Measurements from ENCODE around the gene NRXN3. TPM values are rescaled to one million over a fixed set of nuclear protein-coding genes. Genes with fewer than 3 reads are reported as not detected.

NRXN3 gene
- total RNA-seq, 1 experiment from 2014 or later, result not detected

DNA sequence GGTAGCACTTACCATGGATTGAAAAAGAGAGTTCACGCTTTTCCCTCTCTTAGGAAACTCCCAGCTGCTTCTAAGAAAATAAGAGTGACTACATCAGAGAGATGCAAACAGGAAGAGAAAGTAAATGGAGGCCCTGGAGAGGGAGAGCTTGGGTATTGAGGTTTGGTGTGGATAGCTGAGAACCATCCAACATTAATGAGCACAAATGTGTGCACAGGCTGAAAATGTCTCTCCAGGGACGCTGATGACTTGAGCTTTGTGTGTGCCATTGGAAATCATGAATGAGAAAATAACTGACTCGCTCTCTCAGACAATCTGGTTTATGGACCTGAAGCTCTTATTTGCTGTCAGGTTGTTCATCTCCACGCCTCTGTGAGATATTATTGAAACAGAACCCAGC, 318.8 kb downstream of the NRXN3 start:
- TF ChIP-seq REST (IDR thresholded peaks at IDR 0.05; ENCODE audit: insufficient read depth in 1 of 2, low read depth in 2 of 2, low read length in 1 of 2), result no peak
- no peak for TF ChIP-seq SIN3A (IDR thresholded peaks at IDR 0.05; ENCODE audit: borderline replicate concordance, insufficient read depth, low read depth, low read length)
- TF ChIP-seq POLR2AphosphoS5 (IDR thresholded peaks at IDR 0.05; ENCODE audit: low read depth, low read length), result no peak
- no peak for TF ChIP-seq TCF7L2 (IDR thresholded peaks at IDR 0.05; ENCODE audit: low read depth, low read length)
- TF ChIP-seq, protein P1, sequence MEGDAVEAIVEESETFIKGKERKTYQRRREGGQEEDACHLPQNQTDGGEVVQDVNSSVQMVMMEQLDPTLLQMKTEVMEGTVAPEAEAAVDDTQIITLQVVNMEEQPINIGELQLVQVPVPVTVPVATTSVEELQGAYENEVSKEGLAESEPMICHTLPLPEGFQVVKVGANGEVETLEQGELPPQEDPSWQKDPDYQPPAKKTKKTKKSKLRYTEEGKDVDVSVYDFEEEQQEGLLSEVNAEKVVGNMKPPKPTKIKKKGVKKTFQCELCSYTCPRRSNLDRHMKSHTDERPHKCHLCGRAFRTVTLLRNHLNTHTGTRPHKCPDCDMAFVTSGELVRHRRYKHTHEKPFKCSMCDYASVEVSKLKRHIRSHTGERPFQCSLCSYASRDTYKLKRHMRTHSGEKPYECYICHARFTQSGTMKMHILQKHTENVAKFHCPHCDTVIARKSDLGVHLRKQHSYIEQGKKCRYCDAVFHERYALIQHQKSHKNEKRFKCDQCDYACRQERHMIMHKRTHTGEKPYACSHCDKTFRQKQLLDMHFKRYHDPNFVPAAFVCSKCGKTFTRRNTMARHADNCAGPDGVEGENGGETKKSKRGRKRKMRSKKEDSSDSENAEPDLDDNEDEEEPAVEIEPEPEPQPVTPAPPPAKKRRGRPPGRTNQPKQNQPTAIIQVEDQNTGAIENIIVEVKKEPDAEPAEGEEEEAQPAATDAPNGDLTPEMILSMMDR (IDR thresholded peaks at IDR 0.05), result no peak
- DNase-seq (ENCODE audit: low read depth, low spot score) (no peak), ATAC-seq (no peak)
- Histone ChIP-seq H3K27ac (ENCODE audit: low read length) (no peak overlapping the region), H3K27me3 (ENCODE audit: control insufficient read depth, insufficient read depth, low read length) (no peaks in the 10 kb centered on the region), H3K4me3 (ENCODE audit: low read depth in 2 of 2, low read length in 2 of 2) (no peak overlapping the region), H3K4me1 (ENCODE audit: control insufficient read depth, insufficient read depth, low read length) (no peaks in the 10 kb centered on the region), H3K9me3 (ENCODE audit: control insufficient read depth, insufficient read depth, low read depth, low read length) (no peaks in the 10 kb centered on the region), H3K36me3 (ENCODE audit: control insufficient read depth, insufficient read depth, low read length) (no peaks in the 10 kb centered on the region)
- POLR2A ChIA-PET, result no interaction called here
- in situ Hi-C loops (cut with HindIII; ENCODE audit: low pct_unique_long_range_greater_than_20kb, low sequenced_read_pairs), result no loop called here
- intact Hi-C loops (cut with micrococcal nuclease; ENCODE audit: unreplicated experiment), result no loop called here
- BruUV-seq (replicated peaks), result no TSS peak
- CTCF ChIA-PET, result no interaction called here

- intact Hi-C loops (cut with micrococcal nuclease; ENCODE audit: unreplicated experiment) (no loop called here), in situ Hi-C loops (cut with HindIII; ENCODE audit: low pct_unique_long_range_greater_than_20kb, low sequenced_read_pairs) (no loop called here)
- ChIA-PET POLR2A (no interaction called here), CTCF (no interaction called here)
- DNase-seq (ENCODE audit: low read depth, low spot score), result no peak
- H3K4me1 ChIP-seq (ENCODE audit: control insufficient read depth, insufficient read depth, low read length), result no peaks in the 10 kb centered on the region
- ATAC-seq, result no peak
- H3K9me3 ChIP-seq (ENCODE audit: control insufficient read depth, insufficient read depth, low read depth, low read length), result no peaks in the 10 kb centered on the region
- H3K4me3 ChIP-seq (ENCODE audit: low read depth in 2 of 2, low read length in 2 of 2), result no peak overlapping the region
- TF ChIP-seq REST (IDR thresholded peaks at IDR 0.05; ENCODE audit: insufficient read depth in 1 of 2, low read depth in 2 of 2, low read length in 1 of 2) (no peak), POLR2AphosphoS5 (IDR thresholded peaks at IDR 0.05; ENCODE audit: low read depth, low read length) (no peak), TCF7L2 (IDR thresholded peaks at IDR 0.05; ENCODE audit: low read depth, low read length) (no peak), SIN3A (IDR thresholded peaks at IDR 0.05; ENCODE audit: borderline replicate concordance, insufficient read depth, low read depth, low read length) (no peak)
- TF ChIP-seq, protein P1 (IDR thresholded peaks at IDR 0.05), result no peak
- no peak overlapping the region for H3K27ac ChIP-seq (ENCODE audit: low read length)
- H3K36me3 ChIP-seq (ENCODE audit: control insufficient read depth, insufficient read depth, low read length), result no peaks in the 10 kb centered on the region
- no TSS peak for BruUV-seq (replicated peaks)
- H3K27me3 ChIP-seq (ENCODE audit: control insufficient read depth, insufficient read depth, low read length), result no peaks in the 10 kb centered on the region
Measured at GRCh38 chr14:78491048-78491447, 320.9 kb downstream of the NRXN3 start.

Measured in Panc1 (cell line).